Esophagus squamous epithelium (tissue), 5 donors: Measurements from ENCODE around the gene NEDD4. TPM values are rescaled to one million over a fixed set of nuclear protein-coding genes. Genes with fewer than 3 reads are reported as not detected.

Source experiments
- DNase-seq: peaks from one replicate; lab custom pipeline; 2025; lab: John Stamatoyannopoulos, UW
- H3K27ac ChIP-seq, 4 donors: fragments of 200-600 bp; sonication (generic); one replicate each; pipeline ENCODE4 v1.5.1; 2016 to 2019; ENCODE audit warnings: mild to moderate bottlenecking in 1 of 4
- H3K27me3 ChIP-seq, 4 donors: fragments of 200-600 bp; sonication (generic); 1 replicate in 3 of 4; 2 replicates in 1 of 4; pipeline versions ENCODE4 v1.5.1 to v1.6.0; 2017 to 2021; ENCODE audit warnings: antibody characterized with exemption in 1 of 4
- H3K36me3 ChIP-seq, 3 donors: fragments of 200-600 bp; sonication (generic); one replicate each; pipeline ENCODE4 v1.5.1; 2016 to 2019
- H3K4me1 ChIP-seq, 3 donors: fragments of 200-600 bp; sonication (generic); one replicate each; pipeline ENCODE4 v1.5.1; 2017 to 2019
- H3K4me3 ChIP-seq, 4 donors: fragments of 200-600 bp; sonication (generic); 1 replicate in 3 of 4; 2 replicates in 1 of 4; pipeline ENCODE4 v1.5.1; 2016 to 2019; ENCODE audit warnings: mild to moderate bottlenecking in 2 of 4, moderate library complexity in 1 of 4
- H3K9me3 ChIP-seq, 3 donors: fragments of 200-600 bp; sonication (generic); one replicate each; pipeline ENCODE4 v1.5.1; 2016 to 2019
- POLR2A ChIP-seq, 4 donors: fragments of 450-650 bp; IDR thresholded peaks; one replicate each; pipeline ENCODE4 v1.6.1; 2017; ENCODE audit warnings: antibody characterized with exemption in 4 of 4, mild to moderate bottlenecking in 4 of 4, moderate library complexity in 3 of 4
- WGBS, 2 donors: methylation state at CpG; one replicate each; pipeline ENCODE4 v1.1.5; 2018; 5-methylcytosine and 5-hydroxymethylcytosine counted together
- intact Hi-C: fragments of 100-400 bp; cut with DNase I; formaldehyde crosslinking; loops from one replicate; pipeline ENCODE4 v1.15.0; 2022
- small RNA-seq, 4 donors: library from RNA; depleted of rRNA; stranded (forward); fragments of <200 nt; gene quantifications; one replicate each; pipeline ENCODE3, GENCODE V24; 2016
- total RNA-seq, 4 donors: library from RNA; depleted of rRNA; stranded (reverse); fragments of >200 nt; gene quantifications; one replicate each; pipeline ENCODE4 v1.1.0, GENCODE V29; 2016
- TF ChIP-seq, protein P1 (sequence below), 6 experiments: fragments of 450-650 bp in 4 of 6; fragments of 200-600 bp in 2 of 6; sonication (generic) in 2 of 6; IDR thresholded peaks; one replicate each; pipeline ENCODE4 v1.5.1; 2016 to 2019; ENCODE audit warnings: antibody characterized with exemption in 6 of 6, mild to moderate bottlenecking in 4 of 6, moderate library complexity in 4 of 6
- donor health status: DM: yes; HTN: yes; CAD: no.

Gene NEDD4
- total RNA-seq, 4 donors from 2014 or later = 4.5 to 15.1 (median 11.7) TPM

DNA sequence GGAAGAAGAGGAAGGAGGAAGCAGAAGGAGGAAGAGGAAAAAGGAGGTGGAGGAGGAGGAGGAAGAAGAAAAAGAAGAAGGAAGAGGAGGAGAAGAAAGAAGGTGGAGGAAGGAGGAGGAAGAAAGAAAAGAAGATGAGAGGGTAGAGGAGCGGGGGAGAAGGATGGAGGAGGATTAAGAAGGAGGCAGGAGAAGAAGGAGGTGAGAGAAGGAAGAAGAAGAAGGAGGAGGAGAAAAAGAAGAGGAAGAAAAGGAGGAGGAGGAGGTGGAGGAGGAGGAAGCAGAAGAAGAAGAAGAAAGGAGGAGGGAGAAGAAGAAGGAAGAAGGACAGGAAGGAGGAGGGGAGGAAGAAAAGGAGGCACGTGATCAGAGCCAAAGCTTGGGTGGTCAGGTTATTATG lies 213.1 kb downstream of the NEDD4 start:
- TF ChIP-seq, protein P1, sequence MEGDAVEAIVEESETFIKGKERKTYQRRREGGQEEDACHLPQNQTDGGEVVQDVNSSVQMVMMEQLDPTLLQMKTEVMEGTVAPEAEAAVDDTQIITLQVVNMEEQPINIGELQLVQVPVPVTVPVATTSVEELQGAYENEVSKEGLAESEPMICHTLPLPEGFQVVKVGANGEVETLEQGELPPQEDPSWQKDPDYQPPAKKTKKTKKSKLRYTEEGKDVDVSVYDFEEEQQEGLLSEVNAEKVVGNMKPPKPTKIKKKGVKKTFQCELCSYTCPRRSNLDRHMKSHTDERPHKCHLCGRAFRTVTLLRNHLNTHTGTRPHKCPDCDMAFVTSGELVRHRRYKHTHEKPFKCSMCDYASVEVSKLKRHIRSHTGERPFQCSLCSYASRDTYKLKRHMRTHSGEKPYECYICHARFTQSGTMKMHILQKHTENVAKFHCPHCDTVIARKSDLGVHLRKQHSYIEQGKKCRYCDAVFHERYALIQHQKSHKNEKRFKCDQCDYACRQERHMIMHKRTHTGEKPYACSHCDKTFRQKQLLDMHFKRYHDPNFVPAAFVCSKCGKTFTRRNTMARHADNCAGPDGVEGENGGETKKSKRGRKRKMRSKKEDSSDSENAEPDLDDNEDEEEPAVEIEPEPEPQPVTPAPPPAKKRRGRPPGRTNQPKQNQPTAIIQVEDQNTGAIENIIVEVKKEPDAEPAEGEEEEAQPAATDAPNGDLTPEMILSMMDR (IDR thresholded peaks at IDR 0.05) = no peak
- TF ChIP-seq POLR2A (IDR thresholded peaks at IDR 0.05) = no peak
- Histone ChIP-seq H3K27me3 (no peaks in the 10 kb centered on the region), H3K4me1 (no peaks in the 10 kb centered on the region), H3K27ac (no peak overlapping the region), H3K9me3 (peaks cover 0 to 5% (median 0%) of the 10 kb centered on the region in 3 donors), H3K4me3 (no peak overlapping the region), H3K36me3 (no peaks in the 10 kb centered on the region)
- WGBS, 2 donors = 48 to 63% methylated on average over 1 to 2 of the region's 2 CpGs
- no peak for DNase-seq
- intact Hi-C loops = no loop called here

DNA sequence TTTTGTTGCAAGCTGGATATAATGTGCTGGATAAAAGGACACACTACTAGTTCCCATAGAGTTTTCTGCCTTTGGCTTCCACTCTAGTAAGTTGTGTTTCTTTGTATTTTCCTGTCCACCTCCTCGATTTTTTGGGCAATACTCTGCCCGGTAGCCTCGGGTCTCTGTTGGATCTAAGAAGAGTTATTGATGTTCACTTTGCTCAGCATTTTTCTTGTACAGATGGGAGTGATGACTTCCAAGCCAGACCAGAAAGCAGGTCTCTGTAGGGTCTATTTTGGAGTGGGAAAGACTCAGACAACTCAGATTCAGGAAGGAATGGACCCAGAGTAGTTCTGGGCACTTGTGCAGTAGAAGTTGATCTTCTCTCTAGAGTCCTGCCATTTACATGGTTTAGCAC lies 214.5 kb downstream of the NEDD4 start:
- H3K27me3 ChIP-seq = peaks cover 0 to 4% (median 0%) of the 10 kb centered on the region in 4 donors
- no peaks in the 10 kb centered on the region for H3K36me3 ChIP-seq
- peaks cover 0 to 5% (median 0%) of the 10 kb centered on the region in 3 donors for H3K9me3 ChIP-seq
- no peaks in the 10 kb centered on the region for H3K4me1 ChIP-seq
- TF ChIP-seq, protein P1 (IDR thresholded peaks at IDR 0.05) = no peak
- TF ChIP-seq POLR2A (IDR thresholded peaks at IDR 0.05) = no peak
- 80 to 82% methylated on average over 3 of the region's 3 CpGs for WGBS, 2 donors
- no peak overlapping the region for H3K27ac ChIP-seq
- no peak overlapping the region for H3K4me3 ChIP-seq
- no peak for DNase-seq
- intact Hi-C loops = no loop called here

Small RNA genes lying within 50 kb of the gene (small RNA-seq; reads per million reads assigned to genes)
- 0 to 0.09 (median 0) reads per million in 4 donors for gene RN7SL568P
